Stimulated activated naive CD8-positive, alpha-beta T cell treated with anti-CD3 and anti-CD28 coated beads, Interleukin-15, Interleukin-2, amounts not matched to agents 100 U/mL and 50 U/mL, for 24 hours (primary cell): ENCODE measurements around the gene PTPRK.
A peak's percentile ranks its signal among the peaks of the same experiment; 100 is the strongest.

Source experiments
- ATAC-seq: fragments of 150-1000 bp; cut with Tn5 transposase; one replicate; pipeline ENCODE4 v1.10.0; 2021
- DNase-seq: peaks from one replicate; pipeline ENCODE4 v3.0.0; 2021

The PTPRK gene

DNA sequence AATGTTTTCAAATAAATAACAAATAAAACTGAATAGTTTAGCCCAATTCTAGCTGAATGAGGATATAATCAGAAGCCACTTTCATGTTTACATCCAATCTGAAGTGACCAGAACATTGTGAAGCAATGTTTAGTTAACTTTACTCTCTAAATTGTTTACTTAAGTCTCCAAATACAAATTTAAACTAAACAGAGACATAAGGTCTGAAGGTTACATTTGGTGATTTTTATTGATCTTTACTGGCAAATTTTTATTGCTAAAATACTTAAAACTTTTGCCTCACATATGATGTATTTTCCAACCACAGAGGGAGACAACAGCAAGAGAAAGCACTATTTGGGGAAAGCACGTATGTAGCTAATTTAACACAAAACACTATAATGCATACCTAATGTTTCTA, 512.7 kb downstream of the PTPRK start:
- DNase-seq (no peak), ATAC-seq (no peak)

DNA sequence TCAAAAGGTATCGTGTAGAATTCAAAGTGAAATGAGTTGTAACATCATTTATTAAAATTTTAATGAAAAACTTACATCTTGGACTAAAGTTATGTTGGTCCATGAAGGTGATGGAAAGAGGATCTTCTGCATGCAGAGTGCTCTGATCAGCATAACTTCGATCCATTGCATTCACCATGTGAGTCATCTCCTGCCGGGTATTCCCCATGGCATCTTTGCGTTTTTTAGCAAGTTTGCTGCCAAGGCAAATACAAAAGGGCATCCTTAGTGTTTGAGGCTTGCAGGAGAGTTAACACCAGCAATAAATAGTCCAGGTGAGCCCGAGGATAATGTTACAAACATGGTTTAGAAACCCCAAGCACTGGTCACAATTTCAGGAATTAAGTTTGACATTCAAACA, 515.4 kb downstream of the PTPRK start:
- ATAC-seq (peak; percentile 57), DNase-seq (peak; percentile 28)

DNA sequence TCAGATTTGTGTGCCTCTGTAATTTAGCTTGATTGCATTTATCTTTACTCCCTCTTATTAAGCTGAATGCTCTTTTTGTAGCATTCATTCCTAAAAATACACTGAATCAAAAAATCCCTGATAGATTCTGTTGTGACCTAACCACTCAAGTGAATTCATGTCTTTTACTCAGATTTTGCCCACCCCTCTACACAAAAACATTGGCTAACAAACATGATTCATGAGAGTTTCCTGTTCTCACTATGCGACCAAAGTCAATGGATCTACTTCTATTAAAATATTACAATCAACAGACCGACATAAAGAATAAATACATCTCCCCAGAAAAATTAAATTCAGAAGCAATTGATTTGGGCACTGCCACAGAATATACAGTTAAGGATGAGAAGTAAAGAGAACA, 520.0 kb downstream of the PTPRK start:
- DNase-seq (no peak), ATAC-seq (no peak)

DNA sequence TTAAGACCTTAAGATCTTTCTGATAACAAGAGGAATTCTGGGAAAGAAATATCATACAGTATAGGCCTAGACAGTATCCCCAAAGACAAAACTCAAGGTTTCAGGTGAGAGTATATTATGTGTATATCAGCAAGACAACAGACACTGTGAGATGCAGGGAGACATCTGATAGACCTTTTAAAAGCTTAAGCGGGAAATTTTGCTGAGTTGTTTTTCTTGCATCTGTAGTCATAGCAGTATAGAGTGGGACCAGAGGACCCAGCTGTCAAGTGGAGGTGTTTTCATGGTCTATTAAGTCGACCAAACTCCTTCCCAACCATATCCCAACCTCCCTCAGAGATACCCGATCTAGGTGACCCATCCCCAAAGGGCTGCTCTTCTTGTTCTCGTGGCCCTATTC, 521.4 kb downstream of the PTPRK start:
- ATAC-seq (peak; percentile 74), DNase-seq (no peak)

DNA sequence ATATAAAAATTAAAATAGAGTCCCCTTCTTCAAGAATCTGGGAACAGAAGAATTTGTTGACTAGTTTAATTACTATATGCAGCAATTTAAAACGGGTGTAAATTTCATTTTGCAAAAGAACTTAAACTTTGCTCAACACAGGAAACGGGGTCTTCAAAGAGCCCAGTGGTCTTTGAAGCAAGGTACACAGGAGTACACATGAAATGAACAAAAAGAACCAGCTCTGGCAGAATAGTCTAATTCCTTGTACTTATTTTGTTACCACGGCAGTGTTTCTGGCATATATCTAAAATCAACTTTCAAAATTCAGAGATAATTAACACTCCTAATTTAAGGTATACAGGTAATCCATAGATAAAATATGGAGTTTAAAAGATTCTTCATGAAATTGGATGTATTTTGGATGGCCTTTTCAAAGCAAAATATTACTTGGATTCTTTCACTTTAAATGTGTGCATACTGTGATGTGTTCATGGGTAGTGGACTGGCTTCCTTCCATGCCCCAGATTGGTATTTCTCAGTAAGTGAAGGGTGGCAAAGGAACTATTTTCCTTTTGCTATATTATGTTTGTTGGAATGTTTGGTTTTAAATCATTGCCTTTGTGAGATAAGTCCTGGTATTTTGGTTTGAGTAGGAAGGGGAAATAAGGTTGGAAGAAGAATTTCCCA, 522.8 kb downstream of the PTPRK start:
- ATAC-seq: no peak
- DNase-seq: no peak

DNA sequence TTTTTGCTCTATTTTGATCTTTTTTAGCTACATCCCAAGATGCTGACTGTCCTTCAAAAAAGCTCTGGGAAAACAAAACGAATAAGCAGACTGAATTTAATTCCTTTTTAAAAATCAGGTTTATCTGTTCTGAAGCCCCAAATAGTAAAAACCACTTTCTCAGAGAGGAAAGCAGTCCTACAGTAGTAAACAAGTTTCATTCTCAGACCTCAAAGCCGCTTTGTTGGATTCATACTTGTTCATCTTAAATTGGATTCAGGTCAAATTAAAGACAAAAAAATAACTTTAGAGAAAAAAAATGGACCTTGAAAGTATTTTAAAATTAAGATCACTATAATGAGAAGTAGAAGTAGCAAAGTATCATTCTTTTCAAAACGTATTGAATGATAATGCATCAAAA, 523.5 kb downstream of the PTPRK start:
- no peak for DNase-seq
- ATAC-seq: no peak

DNA sequence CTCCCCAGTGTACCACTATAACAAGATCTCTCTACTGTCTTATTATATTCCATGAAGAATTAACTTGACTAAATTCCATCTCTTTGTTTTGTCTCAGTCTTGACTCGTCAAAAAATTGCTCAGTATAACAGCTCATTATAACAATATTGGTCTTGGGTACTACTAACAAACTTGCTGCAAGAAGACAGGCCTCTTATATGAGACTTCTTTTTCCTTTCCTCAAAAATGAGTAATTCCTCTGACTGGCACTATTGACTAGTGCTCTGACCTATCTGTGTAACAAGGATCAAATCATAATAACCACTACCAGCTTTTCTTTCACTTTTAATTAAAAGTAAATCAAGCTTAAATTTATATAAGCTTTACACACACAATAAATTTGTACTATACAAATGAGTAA, 528.3 kb downstream of the PTPRK start:
- DNase-seq (no peak), ATAC-seq (peak; percentile 92)

DNA sequence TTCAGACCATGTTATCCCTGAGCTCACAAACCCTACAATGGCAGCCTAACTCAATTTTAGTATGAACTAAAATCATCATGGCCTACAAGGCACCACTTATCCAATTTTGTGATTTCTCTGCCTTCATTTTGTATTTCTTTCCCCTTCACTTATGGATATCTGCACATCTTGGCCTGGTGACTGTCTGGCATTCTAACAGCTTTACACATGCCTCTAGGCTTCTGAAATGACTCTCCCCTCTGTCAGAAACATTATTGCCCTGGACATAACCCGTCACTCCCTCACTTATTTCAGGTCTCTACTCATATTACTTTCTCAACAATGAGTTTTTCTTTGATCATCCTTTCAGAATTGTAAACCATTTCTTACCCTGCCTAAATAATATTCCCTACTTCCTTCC, 530.3 kb downstream of the PTPRK start:
- peak; percentile 44 for ATAC-seq

DNA sequence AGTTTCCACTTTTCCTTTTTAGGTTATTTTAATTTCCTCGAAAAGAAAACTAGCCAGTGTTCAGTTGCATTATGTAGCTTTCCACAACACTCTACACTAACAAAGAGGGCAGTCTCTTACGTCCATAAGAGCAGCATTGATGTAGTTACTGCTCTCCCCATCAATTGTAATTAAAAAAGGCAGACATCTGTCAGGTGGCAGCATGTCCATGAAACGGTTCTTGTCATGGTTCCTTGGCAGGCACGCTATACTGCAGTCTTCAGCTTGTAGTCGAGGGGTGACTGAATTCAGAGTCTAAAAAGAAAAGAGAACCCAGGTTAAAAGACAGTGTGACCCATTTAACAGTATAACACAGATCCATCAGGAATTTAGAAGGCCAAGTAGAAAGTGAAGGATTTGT, 539.4 kb downstream of the PTPRK start:
- no peak for ATAC-seq

More for the DNA sequence above, 530.3 kb downstream of the PTPRK start:
- no peak for DNase-seq

DNA sequence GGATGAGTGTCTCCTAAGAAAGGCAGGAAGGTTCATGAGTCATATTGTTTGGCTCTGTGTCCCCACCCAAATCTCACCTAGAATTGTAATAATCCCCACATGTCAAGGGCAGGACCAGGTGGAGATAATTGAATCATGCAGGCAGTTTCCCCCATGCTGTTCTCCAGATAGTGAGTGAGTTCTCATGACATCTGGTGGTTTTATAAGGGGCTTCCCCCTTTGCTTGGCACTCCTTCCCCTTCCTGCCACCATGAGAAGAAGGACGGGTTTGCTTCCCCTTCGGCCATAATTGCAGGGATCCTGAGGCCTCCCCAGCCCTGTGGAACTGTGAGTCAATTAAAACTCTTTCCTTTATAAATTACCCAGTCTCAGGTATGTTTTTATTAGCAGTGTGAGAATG, 542.2 kb downstream of the PTPRK start:
- peak; percentile 37 for DNase-seq

More for the DNA sequence above, 539.4 kb downstream of the PTPRK start:
- DNase-seq: no peak

DNA sequence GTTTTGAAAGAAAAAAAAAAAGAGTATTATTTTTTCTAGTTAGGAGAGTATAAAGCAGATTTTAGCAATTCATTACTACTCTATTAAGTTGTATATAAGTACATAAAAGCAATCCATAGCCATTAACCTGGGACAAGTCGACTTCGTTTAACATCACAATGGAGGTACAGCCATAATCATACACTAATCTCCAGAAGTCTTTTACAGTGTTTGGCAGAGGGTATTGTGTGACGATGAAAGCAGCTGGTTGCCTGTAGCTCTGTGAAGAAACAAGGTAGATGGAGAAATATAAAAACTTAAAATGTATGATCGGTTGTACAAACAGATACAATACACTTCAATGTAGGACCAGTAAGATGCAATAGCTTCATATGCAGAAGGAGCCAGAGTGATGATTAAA, 543.6 kb downstream of the PTPRK start:
- no peak for ATAC-seq
- no peak for DNase-seq

More for the DNA sequence above, 542.2 kb downstream of the PTPRK start:
- ATAC-seq: peak; percentile 80

DNA sequence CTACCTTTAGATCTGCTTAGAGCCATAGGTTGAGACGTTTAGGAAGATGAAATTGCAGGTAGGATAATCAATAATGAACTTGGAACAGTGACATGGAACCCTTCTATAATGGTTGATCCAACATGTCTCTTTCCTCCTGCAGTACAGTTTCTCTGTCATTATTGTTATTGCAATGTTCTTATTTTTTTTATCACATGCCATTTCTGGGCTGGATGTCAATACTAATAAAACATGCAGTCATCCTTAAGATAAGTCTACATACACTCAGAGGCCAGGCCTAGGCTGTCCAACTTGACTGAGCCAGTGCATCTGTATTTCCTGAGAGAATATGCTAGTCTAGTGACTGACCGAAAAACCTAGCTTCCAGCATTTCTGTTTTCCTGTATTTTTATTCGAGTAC, 544.3 kb downstream of the PTPRK start:
- DNase-seq (no peak), ATAC-seq (no peak)

DNA sequence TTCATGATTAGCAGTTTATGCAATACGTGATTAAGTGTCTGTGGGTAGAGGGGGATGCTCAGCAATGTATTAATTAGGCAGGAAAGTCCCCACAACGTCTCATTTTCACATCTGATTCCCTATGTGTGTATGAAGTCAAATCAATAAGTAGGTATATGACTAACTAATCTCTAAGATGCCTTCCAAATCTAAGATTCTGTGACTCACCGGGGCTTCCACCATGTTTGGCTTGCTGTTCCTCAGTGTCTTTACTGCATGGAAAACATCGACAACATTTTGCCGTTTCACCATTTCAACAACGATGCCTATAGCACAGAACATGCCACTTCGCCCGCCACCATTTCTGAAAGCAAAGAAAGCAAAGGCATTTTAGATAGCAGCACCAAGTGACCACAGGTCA, 547.6 kb downstream of the PTPRK start:
- DNase-seq (peak; percentile 51), ATAC-seq (peak; percentile 55)

DNA sequence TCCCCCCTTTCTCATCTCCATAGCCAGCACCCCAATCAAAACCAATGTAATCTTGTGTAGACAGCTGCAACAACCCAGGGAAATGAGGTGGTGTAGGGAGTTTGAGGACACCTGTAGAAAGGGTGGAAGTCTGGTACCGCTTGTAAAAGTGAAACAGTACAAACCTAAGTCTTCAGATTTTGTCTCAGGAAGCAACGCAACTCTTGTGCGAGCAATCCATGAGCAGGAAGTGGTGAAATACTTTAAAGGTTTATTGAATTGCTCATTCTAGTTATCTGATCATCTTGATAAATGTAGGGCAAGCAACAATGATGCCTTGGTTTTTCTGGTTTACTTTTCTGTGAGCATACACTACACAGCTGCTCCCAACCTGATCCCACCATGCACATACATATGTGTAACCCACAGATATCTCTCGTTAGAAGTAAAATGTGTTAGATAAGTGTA, 548.4 kb downstream of the PTPRK start:
- peak; percentile 89 for ATAC-seq

DNA sequence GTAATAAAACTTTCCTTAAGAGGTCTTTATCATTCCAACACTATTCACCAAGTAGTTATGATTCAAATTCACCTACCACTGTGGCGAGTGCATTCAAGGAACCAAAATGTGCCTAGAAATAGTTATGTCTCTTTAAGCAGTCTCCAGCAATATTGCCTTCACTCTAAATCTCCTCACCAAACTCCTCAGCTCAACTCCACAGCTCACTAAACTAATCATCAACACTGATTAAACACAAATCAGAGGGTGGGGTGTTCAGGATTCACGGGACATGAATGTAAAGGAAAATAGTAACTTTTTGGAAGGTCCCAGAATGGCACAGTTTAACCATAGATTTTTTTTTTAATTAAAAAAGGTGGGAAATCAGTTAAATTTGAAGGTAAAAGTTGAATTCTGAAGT, 549.0 kb downstream of the PTPRK start:
- ATAC-seq (no peak), DNase-seq (no peak)

More for the DNA sequence above, 548.4 kb downstream of the PTPRK start:
- no peak for DNase-seq

DNA sequence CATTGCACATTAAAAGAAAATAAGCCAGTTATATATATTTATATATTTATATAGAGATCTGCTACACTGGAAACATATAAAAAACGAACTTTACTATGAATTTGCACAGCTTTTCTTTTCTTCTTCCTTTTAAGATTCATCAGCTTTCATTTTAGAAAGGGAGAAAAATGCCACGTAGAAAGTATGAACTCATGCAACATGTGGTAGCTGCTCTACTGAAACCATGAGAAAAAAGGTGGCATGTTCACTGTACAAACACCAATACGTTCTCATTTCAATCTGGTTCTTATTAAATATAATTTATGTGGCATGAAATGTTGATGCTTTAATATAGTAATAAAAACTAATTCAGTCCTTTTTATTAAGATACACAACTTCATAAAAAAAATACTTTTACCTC, 550.7 kb downstream of the PTPRK start:
- DNase-seq (no peak), ATAC-seq (no peak)

DNA sequence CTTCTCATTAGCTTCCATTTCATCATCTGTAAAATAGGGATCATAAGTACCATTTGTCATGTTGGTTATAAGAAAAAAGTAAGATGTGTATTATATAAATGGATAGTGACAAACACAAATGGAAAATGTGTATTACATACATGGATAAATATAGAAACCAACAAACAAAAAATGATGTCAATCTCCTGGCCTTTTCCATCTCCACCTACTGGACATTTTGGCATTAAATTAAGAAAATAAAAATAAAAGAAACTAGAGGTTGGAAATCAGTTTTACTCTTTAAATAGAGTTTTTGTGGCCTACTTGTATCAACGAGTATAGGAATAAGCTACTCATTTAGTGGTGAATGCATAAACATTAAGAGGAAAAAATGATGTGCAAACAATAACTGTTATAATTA, 552.0 kb downstream of the PTPRK start:
- DNase-seq: no peak
- no peak for ATAC-seq

DNA sequence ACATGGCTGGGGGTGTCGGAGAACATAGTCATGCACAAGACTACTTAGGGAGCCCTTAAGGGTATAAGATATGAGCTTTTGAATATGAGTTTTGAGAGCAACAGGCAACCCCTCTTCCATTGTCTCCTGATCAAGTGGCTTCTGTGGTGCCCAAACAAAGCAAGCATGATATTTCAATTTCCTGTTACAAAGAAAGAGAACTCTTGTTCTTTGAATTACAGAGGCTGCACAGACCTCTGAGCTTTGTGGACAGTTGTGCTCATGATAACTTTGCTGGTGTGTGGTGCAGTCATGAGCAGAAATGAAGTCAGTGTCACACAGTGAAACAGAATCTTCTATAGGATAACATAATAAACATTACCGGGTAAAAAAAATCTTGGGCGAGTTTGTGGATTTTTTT, 552.7 kb downstream of the PTPRK start:
- no peak for DNase-seq
- peak; percentile 22 for ATAC-seq

DNA sequence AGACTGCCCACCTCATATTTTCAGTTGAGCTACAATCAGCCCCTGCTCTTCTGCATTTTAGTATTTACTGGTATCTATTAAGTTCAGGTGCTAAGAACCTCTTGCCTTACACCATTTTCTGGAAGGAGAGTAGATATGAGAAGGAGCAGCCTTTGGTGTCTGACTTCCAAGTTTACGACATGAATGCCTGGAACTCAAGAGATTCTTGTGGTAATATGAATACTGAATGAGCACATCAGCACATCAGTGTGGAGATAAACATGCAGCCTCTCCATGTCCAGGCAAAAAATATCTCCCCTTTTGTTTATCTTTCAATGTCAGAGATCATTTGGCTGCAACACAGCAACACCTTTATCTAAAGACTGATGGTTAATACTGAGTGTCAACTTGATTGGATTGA, 553.8 kb downstream of the PTPRK start:
- DNase-seq (no peak), ATAC-seq (no peak)

DNA sequence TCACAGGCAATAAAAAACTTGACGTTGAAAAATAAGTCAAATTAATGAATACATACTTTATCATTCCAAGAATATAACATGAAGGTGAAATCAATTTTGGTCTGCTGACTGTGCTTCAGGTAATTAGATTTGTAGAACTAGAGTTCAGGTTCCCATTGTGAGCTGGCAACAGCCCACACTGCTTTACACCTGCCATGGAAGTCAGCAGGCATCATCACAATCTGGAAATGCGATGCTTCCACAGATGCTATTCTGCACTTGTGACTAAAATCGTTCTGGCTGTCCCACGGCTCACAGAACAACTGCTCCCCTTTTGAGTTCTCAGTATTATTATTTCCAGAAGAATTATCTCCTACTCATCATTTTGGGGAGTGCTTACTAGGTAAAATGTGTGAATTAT, 556.9 kb downstream of the PTPRK start:
- ATAC-seq (no peak), DNase-seq (no peak)

DNA sequence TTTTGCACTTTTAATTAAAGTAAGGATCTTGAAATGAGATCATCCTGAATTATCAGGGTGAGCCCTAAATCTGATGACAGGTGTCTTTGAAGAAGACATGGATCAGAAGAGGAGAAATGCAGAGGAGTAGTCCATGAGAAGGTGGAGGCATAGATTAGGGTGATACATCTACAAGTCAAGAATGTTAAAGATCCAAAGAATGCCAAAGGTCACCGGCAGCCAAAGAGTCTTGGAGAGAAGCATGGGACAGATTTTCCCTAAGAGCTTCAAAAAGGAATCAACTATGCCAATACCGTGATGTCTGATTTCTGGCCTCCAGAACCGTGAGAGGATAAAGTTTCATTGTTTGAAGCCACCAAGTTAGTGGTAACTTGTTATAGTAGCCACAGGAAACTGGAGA, 560.5 kb downstream of the PTPRK start:
- no peak for ATAC-seq
- DNase-seq: no peak

DNA sequence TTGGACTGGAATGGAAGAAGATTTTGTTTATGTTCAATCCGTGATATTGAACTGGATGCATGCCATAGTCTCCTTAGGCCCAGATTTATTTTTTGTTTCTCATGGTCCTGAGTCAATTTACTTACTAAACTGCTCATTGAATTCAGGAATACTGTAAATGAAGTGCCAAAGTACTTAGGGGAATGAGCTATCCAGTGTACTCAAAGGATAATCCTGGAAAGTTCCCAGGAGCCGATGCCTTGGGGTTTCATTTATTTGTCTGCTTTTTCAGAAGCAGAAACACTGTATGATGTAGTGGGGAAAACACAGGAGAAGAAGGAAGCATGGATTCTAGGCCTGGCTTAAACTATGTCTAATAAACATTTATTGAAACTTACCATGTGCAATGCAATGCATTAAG, 563.4 kb downstream of the PTPRK start:
- no peak for ATAC-seq
- no peak for DNase-seq

DNA sequence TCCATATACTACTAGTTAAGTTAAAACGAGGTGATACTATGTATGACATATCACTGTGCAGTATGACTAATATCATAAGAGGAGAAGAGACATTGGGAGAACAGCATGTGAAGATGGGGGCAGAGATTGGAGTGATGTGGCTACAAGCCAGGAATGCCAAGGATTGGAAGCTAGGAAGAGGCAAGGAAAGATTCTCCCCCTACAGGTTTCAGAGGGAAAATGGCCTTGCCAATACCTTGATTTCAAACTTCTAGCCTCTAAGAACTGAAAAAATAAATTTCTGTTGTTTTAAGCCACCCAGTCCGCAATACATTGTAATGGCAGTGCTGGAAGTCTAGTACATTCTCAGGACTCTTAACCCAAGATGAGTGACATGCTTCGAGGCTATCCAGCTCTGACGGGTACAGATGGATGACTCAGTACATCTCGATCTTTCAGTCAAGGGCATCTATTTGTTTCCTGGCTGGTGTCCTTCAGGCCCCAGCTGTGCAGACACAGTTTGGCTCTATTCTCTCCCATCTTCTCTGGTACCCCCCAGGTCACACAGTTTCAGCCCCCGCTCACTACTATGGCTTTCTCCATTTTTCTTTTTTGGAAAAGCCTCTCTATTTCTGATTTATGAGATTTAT, 564.0 kb downstream of the PTPRK start:
- ATAC-seq (no peak), DNase-seq (no peak)

DNA sequence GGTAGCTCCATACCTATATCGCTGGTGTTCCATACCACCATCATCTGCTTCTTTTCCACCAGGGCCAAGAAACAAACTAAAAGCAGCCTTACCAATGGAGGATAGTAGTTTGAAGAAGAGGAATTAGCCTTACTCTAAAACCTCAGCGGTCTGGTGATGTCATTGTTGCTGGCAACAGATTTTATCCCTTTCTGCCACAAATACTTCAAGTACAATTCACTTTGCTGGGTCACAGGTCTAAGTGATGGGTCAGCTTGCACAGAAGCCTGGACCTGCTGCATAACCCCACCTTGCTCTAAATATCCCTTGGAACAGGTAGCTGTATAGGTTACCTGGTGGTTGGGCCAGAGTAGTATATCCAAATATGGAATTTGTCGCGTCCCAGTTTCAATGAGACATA, 566.3 kb downstream of the PTPRK start:
- ATAC-seq: no peak

More for the DNA sequence above, 566.3 kb downstream of the PTPRK start:
- DNase-seq: no peak
